Effector CD4-positive, alpha-beta T cell (primary cell): ENCODE measurements around the gene DYNLT1.
"Not testable (repeated sequence)": the region's sequence is repeated elsewhere in the genome, so short reads cannot be mapped to it uniquely, and the experiment has no call there.

Experiments
- DNase-seq: peaks from one replicate; pipeline ENCODE4 v3.0.0-alpha.2; 2020
- total RNA-seq: gene quantifications from one replicate; lab custom pipeline; 2026; lab: John Stamatoyannopoulos, UW

DYNLT1 gene
- 42.6 reads per million, percentile 65 among the genes with 10 or more reads in this experiment for total RNA-seq

GRCh38 chr6:158644231-158645063 is at the start of gene DYNLT1:
Gene DYNLT1 (minus strand): TSS chr6:158644743. CDS start chr6:158644708, 35 bp downstream.
- DNase-seq: peak; percentile 76

GRCh38 chr6:158688860-158689259 is 44.3 kb upstream of the DYNLT1 start:
- DNase-seq: no peak

GRCh38 chr6:158687506-158687905 is 43.0 kb upstream of the DYNLT1 start:
- no peak for DNase-seq

- peak; percentile 46 for DNase-seq
Measured at GRCh38 chr6:158686791-158687381, 42.3 kb upstream of the DYNLT1 start.

GRCh38 chr6:158686311-158686710 is 41.8 kb upstream of the DYNLT1 start:
- DNase-seq: no peak

- no peak for DNase-seq
Measured at GRCh38 chr6:158684745-158685324, 40.3 kb upstream of the DYNLT1 start.

GRCh38 chr6:158684311-158684710 is 39.8 kb upstream of the DYNLT1 start:
- DNase-seq: no peak

- DNase-seq: no peak
Measured at GRCh38 chr6:158680481-158680880, 35.9 kb upstream of the DYNLT1 start.

- DNase-seq: no peak
Measured at GRCh38 chr6:158680015-158680414, 35.5 kb upstream of the DYNLT1 start.

- no peak for DNase-seq
Measured at GRCh38 chr6:158677906-158678578, 33.5 kb upstream of the DYNLT1 start.

- DNase-seq: not testable (repeated sequence)
Measured at GRCh38 chr6:158677094-158677493, 32.6 kb upstream of the DYNLT1 start.

- DNase-seq: no peak
Measured at GRCh38 chr6:158674342-158675131, 30.0 kb upstream of the DYNLT1 start.

GRCh38 chr6:158672726-158673125 is 28.2 kb upstream of the DYNLT1 start:
- no peak for DNase-seq

GRCh38 chr6:158672119-158672518 is 27.6 kb upstream of the DYNLT1 start:
- DNase-seq: not testable (repeated sequence)

- no peak for DNase-seq
Measured at GRCh38 chr6:158669145-158670035, 24.8 kb upstream of the DYNLT1 start.

- DNase-seq: no peak
Measured at GRCh38 chr6:158668707-158669103, 24.2 kb upstream of the DYNLT1 start.

GRCh38 chr6:158667360-158667981 is 22.9 kb upstream of the DYNLT1 start:
- no peak for DNase-seq

- no peak for DNase-seq
Measured at GRCh38 chr6:158666628-158667359, 22.3 kb upstream of the DYNLT1 start.

- no peak for DNase-seq
Measured at GRCh38 chr6:158665332-158665731, 20.8 kb upstream of the DYNLT1 start.

GRCh38 chr6:158663625-158664165 is 19.2 kb upstream of the DYNLT1 start:
- DNase-seq: no peak
